Neural cell (in vitro differentiated cells): Measurements from ENCODE around the gene EYA4. TPM values are rescaled to one million over a fixed set of nuclear protein-coding genes. Genes with fewer than 3 reads are reported as not detected.

ENCODE experiments used
- H2AFZ ChIP-seq: fragments of 200-600, 300-800 bp; sonication (generic), shearing (Covaris generic); 2 replicates; pipeline ENCODE4 v1.6.0; 2014; ENCODE audit warnings: low read depth, mild to moderate bottlenecking, antibody characterized with exemption, low read length, moderate library complexity
- H3F3A ChIP-seq: fragments of 200-600 bp; shearing (Covaris generic); 2 replicates; pipeline ENCODE4 v1.6.1; 2016; ENCODE audit warnings: mild to moderate bottlenecking, moderate library complexity, mixed read lengths, antibody characterized with exemption, low read length; ENCODE audit not compliant: insufficient read depth, poor library complexity, severe bottlenecking
- H3K27ac ChIP-seq: fragments of 200-600, 300-800 bp; sonication (generic), shearing (Covaris generic); 2 replicates; pipeline ENCODE4 v1.5.1; 2014; ENCODE audit warnings: mild to moderate bottlenecking, low read length, moderate library complexity
- H3K27me3 ChIP-seq: fragments of 300-800, 200-600 bp; sonication (generic), shearing (Covaris generic); 2 replicates; pipeline ENCODE4 v1.6.0; 2014; ENCODE audit warnings: mild to moderate bottlenecking, low read depth, low read length, moderate library complexity; ENCODE audit not compliant: insufficient read depth
- H3K36me3 ChIP-seq: fragments of 300-800, 200-600 bp; sonication (generic), shearing (Covaris generic); 2 replicates; pipeline ENCODE4 v1.5.1; 2014; ENCODE audit warnings: mild to moderate bottlenecking, antibody characterized with exemption, low read length, moderate library complexity; ENCODE audit not compliant: insufficient read depth
- H3K4me2 ChIP-seq: fragments of 300-800, 200-600 bp; sonication (generic), shearing (Covaris generic); 2 replicates; pipeline ENCODE4 v1.6.0; 2014; ENCODE audit warnings: mild to moderate bottlenecking, low read length
- H3K4me3 ChIP-seq: fragments of 300-800, 200-600 bp; sonication (generic), shearing (Covaris generic); 2 replicates; pipeline ENCODE4 v1.5.1; 2014; ENCODE audit warnings: mild to moderate bottlenecking, low read length, moderate library complexity
- H3K79me2 ChIP-seq: fragments of 200-600 bp; shearing (Covaris generic); replicated peaks from 2 replicates; pipeline ENCODE4 v1.6.0; 2014; ENCODE audit warnings: mild to moderate bottlenecking, low read length, moderate library complexity; ENCODE audit not compliant: insufficient read depth
- H3K9ac ChIP-seq: fragments of 300-800, 200-600 bp; sonication (generic), shearing (Covaris generic); 2 replicates; pipeline ENCODE4 v1.6.1; 2016; ENCODE audit warnings: mild to moderate bottlenecking, low read length, mixed read lengths
- H3K9me2 ChIP-seq: fragments of 200-600 bp; shearing (Covaris generic); 2 replicates; pipeline ENCODE4 v1.6.1; 2016; ENCODE audit warnings: mild to moderate bottlenecking, low read length, mixed read lengths; ENCODE audit not compliant: insufficient read depth
- H3K9me3 ChIP-seq: fragments of 200-600, 300-800 bp; sonication (generic), shearing (Covaris generic); 2 replicates; pipeline ENCODE4 v1.6.1; 2016; ENCODE audit warnings: mild to moderate bottlenecking, mixed run types, low read length, moderate library complexity, mixed read lengths
- H4K20me1 ChIP-seq: fragments of 200-600 bp; shearing (Covaris generic); 2 replicates; pipeline ENCODE4 v1.6.1; 2016; ENCODE audit warnings: mild to moderate bottlenecking, mixed run types; ENCODE audit not compliant: insufficient read depth
- CTCF ChIP-seq: fragments of 450-650 bp; IDR thresholded peaks from 2 replicates; pipeline ENCODE4 v1.5.1; 2014; ENCODE audit warnings: antibody characterized with exemption, mild to moderate bottlenecking, moderate library complexity; ENCODE audit not compliant: poor library complexity, severe bottlenecking
- EP300 ChIP-seq: fragments of 450-650 bp; conservative IDR thresholded peaks from 2 replicates; pipeline ENCODE4 v1.6.1; 2014; ENCODE audit warnings: antibody characterized with exemption, mild to moderate bottlenecking, moderate library complexity; ENCODE audit not compliant: poor library complexity, severe bottlenecking
- EZH2 ChIP-seq: fragments of 200-600, 300-800 bp; shearing (Covaris generic), sonication (generic); IDR thresholded peaks from 2 replicates; pipeline ENCODE4 v1.6.1; 2014; ENCODE audit warnings: antibody characterized with exemption, low read length, borderline replicate concordance, mild to moderate bottlenecking; ENCODE audit not compliant: insufficient read depth, poor library complexity, severe bottlenecking
- MXI1 ChIP-seq: fragments of 450-650 bp; conservative IDR thresholded peaks from 2 replicates; pipeline ENCODE4 v1.6.1; 2014; ENCODE audit warnings: antibody characterized with exemption, mild to moderate bottlenecking; ENCODE audit not compliant: poor library complexity, severe bottlenecking
- POLR2AphosphoS5 ChIP-seq: IDR thresholded peaks from 2 replicates; pipeline ENCODE4 v1.6.1; 2012
- RAD21 ChIP-seq: fragments of 450-650 bp; conservative IDR thresholded peaks from 2 replicates; pipeline ENCODE4 v1.6.1; 2014; ENCODE audit warnings: antibody characterized with exemption, mild to moderate bottlenecking, moderate library complexity
- SMC3 ChIP-seq: fragments of 450-650 bp; conservative IDR thresholded peaks from 2 replicates; pipeline ENCODE4 v1.6.1; 2014; ENCODE audit warnings: antibody characterized with exemption, mild to moderate bottlenecking, moderate library complexity; ENCODE audit not compliant: poor library complexity
- TAF1 ChIP-seq: IDR thresholded peaks from 2 replicates; pipeline ENCODE4 v1.6.1; 2012; ENCODE audit warnings: low read depth
- polyA plus RNA-seq: library from polyadenylated mRNA; depleted of rRNA; stranded (reverse); fragments of >200 nt; gene quantifications from 2 replicates; pipeline ENCODE4 v1.2.3, GENCODE V29; 2014
- TF ChIP-seq, protein P1 (sequence below): IDR thresholded peaks from 2 replicates; pipeline ENCODE4 v1.6.1; 2012; ENCODE audit warnings: borderline replicate concordance

Gene EYA4
- polyA plus RNA-seq, 1 donor from 2014 or later, result 2.6 TPM

GRCh38 chr6:133407320-133408100, 166.4 kb downstream of the EYA4 start:
- no peaks in the 10 kb centered on the region for H3F3A ChIP-seq
- H2AFZ ChIP-seq, result no peak overlapping the region
- H4K20me1 ChIP-seq, result no peaks in the 10 kb centered on the region
- H3K9me3 ChIP-seq, result no peaks in the 10 kb centered on the region
- no peaks in the 10 kb centered on the region for H3K79me2 ChIP-seq
- H3K4me3 ChIP-seq, result no peak overlapping the region
- H3K27me3 ChIP-seq, result no peaks in the 10 kb centered on the region
- no peak overlapping the region for H3K9ac ChIP-seq
- H3K9me2 ChIP-seq, result no peaks in the 10 kb centered on the region
- no peak overlapping the region for H3K27ac ChIP-seq
- no peak for TF ChIP-seq POLR2AphosphoS5
- TF ChIP-seq EZH2, result no peak
- no peak for TF ChIP-seq CTCF
- TF ChIP-seq MXI1, result no peak
- TF ChIP-seq SMC3, result no peak
- no peak for TF ChIP-seq RAD21
- TF ChIP-seq TAF1, result no peak
- no peak for TF ChIP-seq EP300
- TF ChIP-seq, protein P1, sequence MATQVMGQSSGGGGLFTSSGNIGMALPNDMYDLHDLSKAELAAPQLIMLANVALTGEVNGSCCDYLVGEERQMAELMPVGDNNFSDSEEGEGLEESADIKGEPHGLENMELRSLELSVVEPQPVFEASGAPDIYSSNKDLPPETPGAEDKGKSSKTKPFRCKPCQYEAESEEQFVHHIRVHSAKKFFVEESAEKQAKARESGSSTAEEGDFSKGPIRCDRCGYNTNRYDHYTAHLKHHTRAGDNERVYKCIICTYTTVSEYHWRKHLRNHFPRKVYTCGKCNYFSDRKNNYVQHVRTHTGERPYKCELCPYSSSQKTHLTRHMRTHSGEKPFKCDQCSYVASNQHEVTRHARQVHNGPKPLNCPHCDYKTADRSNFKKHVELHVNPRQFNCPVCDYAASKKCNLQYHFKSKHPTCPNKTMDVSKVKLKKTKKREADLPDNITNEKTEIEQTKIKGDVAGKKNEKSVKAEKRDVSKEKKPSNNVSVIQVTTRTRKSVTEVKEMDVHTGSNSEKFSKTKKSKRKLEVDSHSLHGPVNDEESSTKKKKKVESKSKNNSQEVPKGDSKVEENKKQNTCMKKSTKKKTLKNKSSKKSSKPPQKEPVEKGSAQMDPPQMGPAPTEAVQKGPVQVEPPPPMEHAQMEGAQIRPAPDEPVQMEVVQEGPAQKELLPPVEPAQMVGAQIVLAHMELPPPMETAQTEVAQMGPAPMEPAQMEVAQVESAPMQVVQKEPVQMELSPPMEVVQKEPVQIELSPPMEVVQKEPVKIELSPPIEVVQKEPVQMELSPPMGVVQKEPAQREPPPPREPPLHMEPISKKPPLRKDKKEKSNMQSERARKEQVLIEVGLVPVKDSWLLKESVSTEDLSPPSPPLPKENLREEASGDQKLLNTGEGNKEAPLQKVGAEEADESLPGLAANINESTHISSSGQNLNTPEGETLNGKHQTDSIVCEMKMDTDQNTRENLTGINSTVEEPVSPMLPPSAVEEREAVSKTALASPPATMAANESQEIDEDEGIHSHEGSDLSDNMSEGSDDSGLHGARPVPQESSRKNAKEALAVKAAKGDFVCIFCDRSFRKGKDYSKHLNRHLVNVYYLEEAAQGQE, result no peak
- no peak overlapping the region for H3K4me2 ChIP-seq
- no peaks in the 10 kb centered on the region for H3K36me3 ChIP-seq

GRCh38 chr6:133408132-133408531, 167.0 kb downstream of the EYA4 start:
- TF ChIP-seq POLR2AphosphoS5, result no peak
- no peak for TF ChIP-seq EZH2
- no peak for TF ChIP-seq RAD21
- no peak for TF ChIP-seq TAF1
- no peak for TF ChIP-seq CTCF
- TF ChIP-seq MXI1, result no peak

More at GRCh38 chr6:133408132-133408531, 167.0 kb downstream of the EYA4 start:
- H2AFZ ChIP-seq, result no peak overlapping the region
- no peaks in the 10 kb centered on the region for H3K36me3 ChIP-seq
- H3K4me3 ChIP-seq, result no peak overlapping the region
- no peaks in the 10 kb centered on the region for H4K20me1 ChIP-seq
- no peaks in the 10 kb centered on the region for H3K9me3 ChIP-seq
- H3K27ac ChIP-seq, result no peak overlapping the region
- H3F3A ChIP-seq, result no peaks in the 10 kb centered on the region
- no peak overlapping the region for H3K9ac ChIP-seq
- no peaks in the 10 kb centered on the region for H3K79me2 ChIP-seq
- no peaks in the 10 kb centered on the region for H3K27me3 ChIP-seq
- no peaks in the 10 kb centered on the region for H3K9me2 ChIP-seq
- no peak overlapping the region for H3K4me2 ChIP-seq
